H1 (cell line): ENCODE results near the gene STT3A. TPM values are rescaled to one million over a fixed set of nuclear protein-coding genes. Genes with fewer than 3 reads are reported as not detected.

Experiments used
- CTCF ChIA-PET: fragments of 300-600 bp; sonication (Branson Sonifier 250); formaldehyde crosslinking; loops from one replicate; lab custom pipeline; 2021; ENCODE audit not compliant: partially characterized antibody; lab: Charles Lee
- POLR2A ChIA-PET: fragments of 300-600 bp; sonication (Branson Sonifier 250); formaldehyde crosslinking; loops from one replicate; lab custom pipeline; 2021; ENCODE audit warnings: inconsistent platforms; ENCODE audit not compliant: partially characterized antibody; lab: Charles Lee
- DNase-seq, 2 experiments: peaks; one replicate each; pipeline versions ENCODE4 v3.0.0 to v3.0.0-alpha.2; 2010 to 2022; ENCODE audit warnings: low spot score in 2 of 2, low read depth in 1 of 2, mixed read lengths in 1 of 2
- FAIRE-seq: peaks from 2 replicates; lab custom pipeline; 2011; peaks lifted over from hg19 to GRCh38; lab: Jason Lieb, UNC
- H2AFZ ChIP-seq: 2 replicates; pipeline ENCODE4 v1.8.1; 2012; ENCODE audit warnings: low read length, inconsistent platforms
- H2AK5ac ChIP-seq: 2 replicates; pipeline ENCODE4 v1.6.1; 2013; ENCODE audit warnings: low read depth, low read length
- H2BK120ac ChIP-seq: replicated peaks from 2 replicates; pipeline ENCODE3; 2013; ENCODE audit warnings: low read depth, low read length, inconsistent platforms
- H2BK12ac ChIP-seq: 2 replicates; pipeline ENCODE4 v1.6.1; 2013; ENCODE audit warnings: low read depth, low read length
- H2BK15ac ChIP-seq: 2 replicates; pipeline ENCODE4 v1.6.1; 2013; ENCODE audit warnings: low read length
- H2BK20ac ChIP-seq: 2 replicates; pipeline ENCODE4 v1.6.1; 2013; ENCODE audit warnings: low read length
- H2BK5ac ChIP-seq: 2 replicates; pipeline ENCODE4 v1.6.1; 2013; ENCODE audit warnings: low read depth, low read length
- H3K14ac ChIP-seq: 2 replicates; pipeline ENCODE4 v1.6.1; 2013; ENCODE audit warnings: inconsistent platforms; ENCODE audit not compliant: insufficient read length
- H3K18ac ChIP-seq: 2 replicates; pipeline ENCODE4 v1.6.1; 2013; ENCODE audit warnings: low read length; ENCODE audit errors: extremely low read depth
- H3K23ac ChIP-seq: 2 replicates; pipeline ENCODE4 v1.6.1; 2013; ENCODE audit warnings: inconsistent platforms; ENCODE audit not compliant: insufficient read length
- H3K23me2 ChIP-seq: 2 replicates; pipeline ENCODE4 v1.6.1; 2013; ENCODE audit warnings: low read depth, low read length
- H3K27ac ChIP-seq: 2 replicates; pipeline ENCODE4 v1.6.1; 2011; ENCODE audit warnings: low read depth, low read length, inconsistent platforms
- H3K27me3 ChIP-seq, 4 experiments: replicated peaks in 1 of 4; 1 replicate in 1 of 4; 2 replicates in 3 of 4; pipeline versions ENCODE4 v1.6.1 to v1.8.1; 2011 to 2013; ENCODE audit warnings: low read length in 3 of 4, mild to moderate bottlenecking in 3 of 4, inconsistent platforms in 2 of 4, mixed read lengths in 2 of 4, moderate library complexity in 1 of 4; ENCODE audit not compliant: control insufficient read depth in 3 of 4, insufficient read depth in 3 of 4; ENCODE audit errors: extremely low read depth in 1 of 4
- H3K36me3 ChIP-seq, 4 experiments: 2 replicates each; pipeline versions ENCODE4 v1.6.1 to v1.8.1; 2011 to 2013; ENCODE audit warnings: mild to moderate bottlenecking in 4 of 4, low read length in 3 of 4, moderate library complexity in 2 of 4, control low read depth in 1 of 4, inconsistent platforms in 1 of 4; ENCODE audit not compliant: insufficient read depth in 4 of 4, control insufficient read depth in 2 of 4
- H3K4ac ChIP-seq: replicated peaks from 2 replicates; pipeline ENCODE3; 2013; ENCODE audit warnings: low read length, low read depth, mixed read lengths, inconsistent platforms; ENCODE audit not compliant: insufficient read length
- H3K4me1 ChIP-seq, 4 experiments: replicated peaks in 1 of 4; 1 replicate in 1 of 4; 2 replicates in 3 of 4; pipeline versions ENCODE4 v1.6.1 to v1.8.1; 2011 to 2013; ENCODE audit warnings: low read length in 3 of 4, inconsistent platforms in 2 of 4, mixed read lengths in 1 of 4; ENCODE audit not compliant: insufficient read depth in 4 of 4, control insufficient read depth in 3 of 4
- H3K4me2 ChIP-seq, 2 experiments: 2 replicates each; pipeline versions ENCODE4 v1.6.1 to v1.8.1; 2011 to 2013; ENCODE audit warnings: low read depth in 2 of 2, low read length in 2 of 2, control low read depth in 1 of 2, inconsistent platforms in 1 of 2, mild to moderate bottlenecking in 1 of 2; ENCODE audit not compliant: insufficient read depth in 1 of 2
- H3K4me3 ChIP-seq, 4 experiments: fragments of 200-600, 300-600 bp in 1 of 4; sonication (generic), shearing (Covaris generic), sonication (Bioruptor Twin) in 1 of 4; 2 replicates each; pipeline versions ENCODE4 v1.5.1 to v1.8.1; 2011 to 2016; ENCODE audit warnings: low read length in 4 of 4, low read depth in 3 of 4, control low read depth in 2 of 4, inconsistent platforms in 2 of 4, mild to moderate bottlenecking in 2 of 4, mixed read lengths in 1 of 4, moderate library complexity in 1 of 4; ENCODE audit not compliant: insufficient read depth in 2 of 4; ENCODE audit errors: extremely low read depth in 1 of 4
- H3K56ac ChIP-seq: replicated peaks from 2 replicates; pipeline ENCODE3; 2013; ENCODE audit warnings: low read depth, mild to moderate bottlenecking, mixed read lengths, low read length, inconsistent platforms; ENCODE audit not compliant: insufficient read length
- H3K79me1 ChIP-seq: 2 replicates; pipeline ENCODE4 v1.6.1; 2013; ENCODE audit warnings: low read depth, low read length, control low read depth
- H3K79me2 ChIP-seq, 2 experiments: 2 replicates each; pipeline versions ENCODE4 v1.6.1 to v1.8.1; 2012 to 2013; ENCODE audit warnings: low read length in 2 of 2, mild to moderate bottlenecking in 2 of 2, inconsistent platforms in 1 of 2; ENCODE audit not compliant: insufficient read depth in 2 of 2, control insufficient read depth in 1 of 2
- H3K9ac ChIP-seq, 4 experiments: replicated peaks in 1 of 4; 1 replicate in 1 of 4; 2 replicates in 3 of 4; pipeline versions ENCODE4 v1.6.1 to v1.8.1; 2011 to 2013; ENCODE audit warnings: low read depth in 3 of 4, low read length in 3 of 4, control low read depth in 2 of 4, mild to moderate bottlenecking in 2 of 4, moderate library complexity in 2 of 4, inconsistent platforms in 1 of 4; ENCODE audit errors: extremely low read depth in 1 of 4
- H3K9me3 ChIP-seq, 2 experiments: 2 replicates each; pipeline versions ENCODE4 v1.6.1 to v1.8.1; 2012 to 2013; ENCODE audit warnings: mild to moderate bottlenecking in 2 of 2, moderate library complexity in 2 of 2, control low read depth in 1 of 2, inconsistent platforms in 1 of 2, low read depth in 1 of 2, low read length in 1 of 2, mixed read lengths in 1 of 2; ENCODE audit not compliant: insufficient read depth in 2 of 2
- H4K20me1 ChIP-seq, 2 experiments: replicated peaks in 1 of 2; 2 replicates each; pipeline versions ENCODE3 to v1.8.1; 2011 to 2013; ENCODE audit warnings: inconsistent platforms in 2 of 2, low read length in 2 of 2, mild to moderate bottlenecking in 1 of 2; ENCODE audit not compliant: insufficient read depth in 2 of 2, control insufficient read depth in 1 of 2
- H4K5ac ChIP-seq: 2 replicates; pipeline ENCODE4 v1.6.1; 2013; ENCODE audit warnings: low read length, low read depth, mixed read lengths, inconsistent platforms; ENCODE audit not compliant: insufficient read length
- H4K8ac ChIP-seq: 2 replicates; pipeline ENCODE4 v1.8.0; 2013; ENCODE audit warnings: mild to moderate bottlenecking, moderate library complexity, low read length, inconsistent platforms; ENCODE audit not compliant: insufficient read depth; ENCODE audit errors: extremely low read depth
- H4K91ac ChIP-seq: replicated peaks from 2 replicates; pipeline ENCODE3; 2013; ENCODE audit warnings: low read length, mixed read lengths, inconsistent platforms; ENCODE audit not compliant: insufficient read length
- CHD2 ChIP-seq: IDR thresholded peaks from 2 replicates; pipeline ENCODE4 v1.6.1; 2012; ENCODE audit warnings: low read length, improper control_type of control experiment
- CREB1 ChIP-seq: IDR thresholded peaks from 2 replicates; pipeline ENCODE4 v1.6.1; 2012; ENCODE audit warnings: inconsistent platforms
- GABPA ChIP-seq: IDR thresholded peaks from 2 replicates; pipeline ENCODE4 v1.6.1; 2011; ENCODE audit warnings: mild to moderate bottlenecking, low read length, moderate library complexity, borderline replicate concordance; ENCODE audit not compliant: insufficient read depth
- RXRA ChIP-seq: IDR thresholded peaks from 2 replicates; pipeline ENCODE4 v1.6.1; 2011; ENCODE audit warnings: low read depth, mild to moderate bottlenecking, low read length, moderate library complexity; ENCODE audit not compliant: insufficient read depth
- WGBS, 2 experiments: shearing (Covaris generic) in 1 of 2; methylation state at CpG; one replicate each; pipeline versions ENCODE4 v1.1.6 to v1.1.7; 2013 to 2015; ENCODE audit warnings: low lambda C conversion rate in 2 of 2, mixed read lengths in 2 of 2, inconsistent platforms in 1 of 2, low coverage in 1 of 2, missing lambda C conversion rate in 1 of 2; ENCODE audit not compliant: insufficient replicate concordance in 2 of 2, insufficient coverage in 1 of 2, insufficient read length in 1 of 2; ENCODE audit errors: extremely low coverage in 1 of 2, missing lambda C conversion rate in 1 of 2; 5-methylcytosine and 5-hydroxymethylcytosine counted together
- polyA plus RNA-seq, 7 experiments: library from polyadenylated mRNA; depleted of rRNA in 3 of 7; stranded (reverse) in 5 of 7; unstranded in 2 of 7; fragments of >200 nt in 5 of 7; fragments of 200-250 nt in 2 of 7; gene quantifications; 1 replicate in 5 of 7; 2 replicates in 1 of 7; 4 replicates in 1 of 7; pipeline versions ENCODE4 v1.2.1 to v1.2.3, GENCODE V29; 2011 to 2013; ENCODE audit warnings: missing spikeins in 2 of 7, mixed read lengths in 2 of 7
- total RNA-seq: library from RNA; stranded (reverse); fragmentation: NEBNext Ultra II Directional; extraction: Animal tissue kit (Norgen Biotek cat#: 25700); gene quantifications from 2 replicates; pipeline ENCODE4 v1.2.1, GENCODE V29; 2021

The STT3A gene
- total and polyA plus RNA-seq, 2 of the 8 experiments (the other 6 are each of a cell fraction or from before 2014, with no cell fraction given) = 173 to 211 TPM

GRCh38 chr11:125552927-125553326 is 39.7 kb upstream of the STT3A start:
- no peak overlapping the region for H4K5ac ChIP-seq
- no peak overlapping the region for H3K4me2 ChIP-seq
- no peaks in the 10 kb centered on the region for H3K27me3 ChIP-seq
- H3K4me3 ChIP-seq = no peak overlapping the region
- H2BK120ac ChIP-seq = no peak overlapping the region
- POLR2A ChIA-PET = interaction anchor here (2.1 kb wide), 1 partner anchor 40 kb away, joined by 5 read pairs; the partner anchor contains the start of gene STT3A
- H3K56ac ChIP-seq = no peak overlapping the region
- TF ChIP-seq CREB1 (no peak), RXRA (no peak), CHD2 (no peak), GABPA (no peak)
- H4K8ac ChIP-seq = no peak overlapping the region
- no peak overlapping the region for H3K14ac ChIP-seq
- H3K27ac ChIP-seq = no peak overlapping the region
- no peak overlapping the region for H2BK15ac ChIP-seq
- no peak overlapping the region for H2BK20ac ChIP-seq
- no peak overlapping the region for H4K91ac ChIP-seq
- no peak overlapping the region for H2BK5ac ChIP-seq
- H3K4ac ChIP-seq = no peak overlapping the region
- no peak overlapping the region for H2BK12ac ChIP-seq
- H2AK5ac ChIP-seq = no peak overlapping the region
- FAIRE-seq (no peak), DNase-seq (no peak)
- H3K36me3 ChIP-seq = no peaks in the 10 kb centered on the region
- WGBS, 2 experiments = 85% methylated on average over 2 of the region's 2 CpGs; no CpG with 5 or more reads in 1 of the 2 experiments
- H3K23ac ChIP-seq = no peak overlapping the region
- H3K9ac ChIP-seq = no peak overlapping the region
- H3K79me1 ChIP-seq = no peaks in the 10 kb centered on the region
- peaks cover 31 to 37% of the 10 kb centered on the region in 2 experiments for H3K9me3 ChIP-seq
- H2AFZ ChIP-seq = no peak overlapping the region
- no peak overlapping the region for H3K18ac ChIP-seq
- CTCF ChIA-PET = interaction anchor here (0.7 kb wide), 1 partner anchor 532 kb away, joined by 3 read pairs; no protein-coding TSS in a partner anchor
- no peaks in the 10 kb centered on the region for H3K23me2 ChIP-seq
- no peaks in the 10 kb centered on the region for H3K4me1 ChIP-seq
- no peaks in the 10 kb centered on the region for H3K79me2 ChIP-seq
- H4K20me1 ChIP-seq = no peaks in the 10 kb centered on the region
